Smooth muscle cell (in vitro differentiated cells): ENCODE results near the gene OR13D1. TPM values are rescaled to one million over a fixed set of nuclear protein-coding genes. Genes with fewer than 3 reads are reported as not detected.

ENCODE experiments used
- polyA plus RNA-seq: library from polyadenylated mRNA; unstranded; fragments of >200 nt; fragmentation: Nextera tagmentation; extraction: Ambion mirVana; gene quantifications from 2 replicates; pipeline ENCODE4 v1.2.1, GENCODE V29; 2016
- total RNA-seq: library from RNA; depleted of rRNA; stranded (reverse); fragments of >200 nt; gene quantifications from 2 replicates; pipeline ENCODE4 v1.2.3, GENCODE V29; 2014

Gene OR13D1
- total and polyA plus RNA-seq, 2 experiments from 2014 or later, result not detected

Other genes with a start within 250 kb of the OR13D1 start
- not detected in 2 replicates for gene OR13F1, start 190.3 kb upstream of the OR13D1 start, total RNA-seq
- gene OR13F1, start 190.3 kb upstream of the OR13D1 start, polyA plus RNA-seq, result not detected in 2 replicates
- gene OR13C4, start 167.3 kb upstream of the OR13D1 start, total RNA-seq, result not detected in 2 replicates
- gene OR13C4, start 167.3 kb upstream of the OR13D1 start, polyA plus RNA-seq, result not detected in 2 replicates
- gene OR13C3, start 157.7 kb upstream of the OR13D1 start, total RNA-seq, result not detected in 2 replicates
- gene OR13C3, start 157.7 kb upstream of the OR13D1 start, polyA plus RNA-seq, result not detected in 2 replicates
- gene OR13C8, start 125.3 kb upstream of the OR13D1 start, total RNA-seq, result not detected in 2 replicates
- gene OR13C8, start 125.3 kb upstream of the OR13D1 start, polyA plus RNA-seq, result not detected in 2 replicates
- gene OR13C5, start 95.1 kb upstream of the OR13D1 start, total RNA-seq, result not detected in 2 replicates
- gene OR13C5, start 95.1 kb upstream of the OR13D1 start, polyA plus RNA-seq, result not detected in 2 replicates
- not detected in 2 replicates for gene OR13C2, start 88.9 kb upstream of the OR13D1 start, total RNA-seq
- not detected in 2 replicates for gene OR13C2, start 88.9 kb upstream of the OR13D1 start, polyA plus RNA-seq
- gene OR13C9, start 76.3 kb upstream of the OR13D1 start, total RNA-seq, result not detected in 2 replicates
- not detected in 2 replicates for gene OR13C9, start 76.3 kb upstream of the OR13D1 start, polyA plus RNA-seq
- 31.4 and 41.9 TPM in 2 replicates for gene NIPSNAP3A, start 53.2 kb downstream of the OR13D1 start, total RNA-seq
- gene NIPSNAP3A, start 53.2 kb downstream of the OR13D1 start, polyA plus RNA-seq, result 24.3 and 29.3 TPM in 2 replicates
- 3.6 and 6.7 TPM in 2 replicates for gene NIPSNAP3B, start 69.6 kb downstream of the OR13D1 start, total RNA-seq
- 1.5 and 2.0 TPM in 2 replicates for gene NIPSNAP3B, start 69.6 kb downstream of the OR13D1 start, polyA plus RNA-seq
- 29.6 and 29.8 TPM in 2 replicates for gene ABCA1, start 233.6 kb downstream of the OR13D1 start, total RNA-seq
- gene ABCA1, start 233.6 kb downstream of the OR13D1 start, polyA plus RNA-seq, result 2.8 and 2.9 TPM in 2 replicates